Measurements from ENCODE around the gene CA7. TPM values are rescaled to one million over a fixed set of nuclear protein-coding genes. Genes with fewer than 3 reads are reported as not detected.
A peak's percentile ranks its signal among the peaks of the same experiment; 100 is the strongest.
"Not testable (repeated sequence)": the region's sequence is repeated elsewhere in the genome, so short reads cannot be mapped to it uniquely, and the experiment has no call there.

The CA7 gene
- total RNA-seq, 6 donors from 2014 or later = not detected

DNA sequence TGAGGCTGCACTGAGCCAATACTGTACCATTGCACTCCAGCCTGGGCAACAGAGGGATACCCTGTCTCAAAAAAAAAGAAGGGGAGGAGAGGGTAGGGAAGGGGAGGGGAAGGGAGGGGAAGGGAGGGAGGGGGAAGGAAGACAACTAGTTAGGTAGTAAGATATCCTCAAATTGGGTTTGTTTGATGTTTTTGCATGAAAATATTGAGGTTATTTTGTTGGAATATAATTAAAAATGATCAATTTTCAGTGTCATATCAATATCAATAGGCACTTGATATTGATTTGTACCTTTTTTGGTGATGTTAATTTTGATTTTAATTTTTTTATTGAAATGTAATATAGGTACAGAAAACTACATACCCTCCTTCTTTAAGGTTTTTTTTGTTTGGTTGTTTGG lies 19.5 kb downstream of the CA7 start:
- no peaks in the 10 kb centered on the region for H3K36me3 ChIP-seq
- DNase-seq (no peak), ATAC-seq (ENCODE audit: low FRiP score in 2 of 2) (no peak)
- no peak overlapping the region for H3K4me3 ChIP-seq
- H3K27me3 ChIP-seq = no peaks in the 10 kb centered on the region
- peaks cover 0 to 10% (median 0%) of the 10 kb centered on the region in 4 donors for H3K4me1 ChIP-seq
- H3K9me3 ChIP-seq = no peaks in the 10 kb centered on the region
- no peak overlapping the region for H3K27ac ChIP-seq
- TF ChIP-seq CTCF (IDR thresholded peaks at IDR 0.05) (no peak), POLR2A (IDR thresholded peaks at IDR 0.05) (no peak), POLR2AphosphoS5 (IDR thresholded peaks at IDR 0.05) (no peak), EP300 (IDR thresholded peaks at IDR 0.05) (no peak)

DNA sequence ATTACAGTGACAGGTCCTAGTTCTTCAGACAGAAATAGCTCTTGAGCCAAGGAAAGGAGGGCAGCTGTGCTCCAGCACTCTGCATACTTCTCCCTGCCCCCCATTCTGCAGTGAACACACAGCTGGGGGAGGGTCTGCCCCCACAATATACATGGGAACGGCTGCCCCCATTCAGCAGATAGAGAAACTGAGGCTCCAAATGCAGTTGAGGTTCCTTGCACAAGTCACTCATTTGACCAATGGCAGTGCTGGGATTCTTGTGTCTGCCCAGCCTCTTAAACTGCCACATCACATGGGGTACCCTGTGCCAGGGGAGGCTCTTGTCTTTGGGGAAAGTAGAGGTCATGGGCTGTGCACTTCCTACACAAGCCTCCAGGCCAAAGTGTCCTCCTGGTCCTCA lies 25.2 kb downstream of the CA7 start:
- ATAC-seq (ENCODE audit: low FRiP score in 2 of 2) (no peak), DNase-seq (no peak)
- H3K36me3 ChIP-seq = no peaks in the 10 kb centered on the region
- H3K27me3 ChIP-seq = no peaks in the 10 kb centered on the region
- WGBS, 2 donors = 86 to 100% methylated on average over 1 of the region's 1 CpG
- H3K4me3 ChIP-seq = no peak overlapping the region
- no peaks in the 10 kb centered on the region for H3K9me3 ChIP-seq
- no peak for TF ChIP-seq POLR2A (IDR thresholded peaks at IDR 0.05)
- no peak for TF ChIP-seq POLR2AphosphoS5 (IDR thresholded peaks at IDR 0.05)
- TF ChIP-seq CTCF (IDR thresholded peaks at IDR 0.05) = no peak
- no peak for TF ChIP-seq EP300 (IDR thresholded peaks at IDR 0.05)
- H3K4me1 ChIP-seq = peaks cover 10 to 16% (median 13%) of the 10 kb centered on the region in 4 donors
- H3K27ac ChIP-seq = no peak overlapping the region

DNA sequence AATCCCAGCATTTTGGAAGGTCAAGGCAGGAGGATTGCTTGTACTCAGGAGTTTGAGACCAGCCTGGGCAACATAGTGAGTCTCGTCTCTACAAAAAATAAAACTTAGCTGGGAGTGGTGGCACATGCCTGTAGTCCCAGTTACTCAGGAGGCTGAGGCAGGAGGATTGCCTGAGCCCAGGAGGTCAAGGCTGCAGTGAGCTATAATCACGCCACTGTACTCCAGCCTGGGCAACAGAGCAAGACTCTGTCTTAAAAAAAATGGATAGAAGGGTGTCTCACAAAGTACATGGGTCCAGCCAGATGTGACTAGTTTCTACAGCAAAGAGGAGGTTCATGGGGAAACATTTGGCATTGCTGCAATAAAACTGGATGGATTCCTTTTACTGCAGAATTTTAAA lies 27.1 kb downstream of the CA7 start:
- H3K9me3 ChIP-seq; H3K36me3 ChIP-seq; DNase-seq; H3K4me3 ChIP-seq; ATAC-seq (ENCODE audit: low FRiP score in 2 of 2); H3K27me3 ChIP-seq; H3K27ac ChIP-seq: not testable (repeated sequence)
- peaks cover 10 to 17% (median 13%) of the 10 kb centered on the region in 4 donors for H3K4me1 ChIP-seq
- WGBS, 2 donors = 91 to 100% methylated on average over 2 of the region's 2 CpGs

DNA sequence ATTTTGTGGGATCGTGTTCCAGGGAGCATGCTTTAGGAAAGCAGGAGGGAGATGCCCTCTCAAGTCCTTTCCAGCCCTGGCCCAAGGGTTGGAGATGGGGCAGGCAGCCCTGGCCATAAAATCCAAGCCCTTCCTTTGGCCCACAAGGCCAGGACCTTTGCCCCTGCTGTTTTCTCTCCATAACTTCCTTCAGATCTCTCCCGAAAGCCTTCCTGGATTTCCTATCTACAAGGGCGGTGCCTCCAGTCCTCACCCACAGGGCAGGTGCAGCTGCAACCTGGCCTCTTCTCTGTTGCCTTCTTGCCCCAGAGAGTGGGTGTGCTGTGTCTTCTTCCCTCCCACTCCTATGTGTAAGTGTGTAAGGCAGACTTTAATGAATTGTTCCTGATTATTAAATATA lies 27.6 kb downstream of the CA7 start:
- peaks cover 10 to 17% (median 13%) of the 10 kb centered on the region in 4 donors for H3K4me1 ChIP-seq
- no peaks in the 10 kb centered on the region for H3K27me3 ChIP-seq
- no peak overlapping the region for H3K27ac ChIP-seq
- H3K4me3 ChIP-seq = no peak overlapping the region
- TF ChIP-seq POLR2A (IDR thresholded peaks at IDR 0.05) (no peak), EP300 (IDR thresholded peaks at IDR 0.05) (no peak), POLR2AphosphoS5 (IDR thresholded peaks at IDR 0.05) (no peak), CTCF (IDR thresholded peaks at IDR 0.05) (no peak)
- DNase-seq (no peak), ATAC-seq (ENCODE audit: low FRiP score in 2 of 2) (no peak)
- no peaks in the 10 kb centered on the region for H3K36me3 ChIP-seq
- 90 to 94% methylated on average over 3 of the region's 3 CpGs for WGBS, 2 donors
- no peaks in the 10 kb centered on the region for H3K9me3 ChIP-seq

DNA sequence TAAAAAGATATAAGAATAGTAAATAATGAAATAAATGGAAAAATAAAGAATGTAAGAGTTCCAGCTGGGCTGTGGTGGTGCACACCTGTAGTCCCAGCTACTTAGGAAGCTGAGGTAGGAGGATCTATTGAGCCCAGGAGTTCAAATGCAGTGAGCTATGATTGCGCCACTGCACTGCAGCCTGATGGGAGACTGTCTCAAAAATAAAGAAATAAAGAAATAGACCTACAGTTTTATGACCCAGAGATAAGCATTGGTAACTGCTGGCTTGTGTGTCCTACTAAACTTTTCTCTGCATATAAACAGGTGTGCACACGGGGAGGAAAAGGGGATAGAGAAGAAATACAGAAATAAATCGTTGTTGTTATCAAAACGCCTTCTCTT lies 28.3 kb downstream of the CA7 start:
- no peak for ATAC-seq (ENCODE audit: low FRiP score in 2 of 2)

More for the DNA sequence above, 28.3 kb downstream of the CA7 start:
- TF ChIP-seq POLR2AphosphoS5 (IDR thresholded peaks at IDR 0.05) (no peak), POLR2A (IDR thresholded peaks at IDR 0.05) (no peak), CTCF (IDR thresholded peaks at IDR 0.05) (no peak), EP300 (IDR thresholded peaks at IDR 0.05) (no peak)
- no peaks in the 10 kb centered on the region for H3K9me3 ChIP-seq
- H3K27ac ChIP-seq = peak overlapping the region in 3 of 4 donors; percentile 58 to 74 (median 69)
- no peaks in the 10 kb centered on the region for H3K36me3 ChIP-seq
- WGBS, 2 donors = 45 to 60% methylated on average over 4 of the region's 4 CpGs
- H3K4me3 ChIP-seq = peak overlapping the region in 3 of 4 donors; percentile 22 to 48 (median 38)
- DNase-seq = no peak
- H3K4me1 ChIP-seq = peaks cover 10 to 17% (median 13%) of the 10 kb centered on the region in 4 donors
- no peaks in the 10 kb centered on the region for H3K27me3 ChIP-seq

All from upper lobe of left lung (tissue), 6 donors.